ENCODE results near the gene SLF2.

Gene SLF2

DNA sequence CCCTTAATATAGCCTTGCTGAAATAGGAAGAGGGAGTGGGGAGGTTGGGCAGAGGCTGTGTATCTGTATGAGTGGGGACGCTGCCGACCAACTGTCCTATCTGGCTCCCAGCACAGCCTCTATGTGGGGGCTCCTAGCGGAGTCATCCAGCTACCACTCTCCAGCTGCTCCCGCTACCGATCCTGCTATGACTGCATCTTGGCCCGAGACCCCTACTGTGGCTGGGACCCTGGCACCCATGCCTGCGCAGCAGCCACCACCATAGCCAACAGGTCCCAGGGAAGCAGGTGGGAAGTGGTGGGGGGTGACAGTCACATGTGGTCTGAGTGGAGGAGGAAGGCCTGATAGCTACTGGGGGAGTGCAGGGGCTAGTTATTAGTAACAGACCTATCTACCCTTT, 67.9 kb downstream of the SLF2 start:
- no peak for DNase-seq (ENCODE audit: low read depth)

DNA sequence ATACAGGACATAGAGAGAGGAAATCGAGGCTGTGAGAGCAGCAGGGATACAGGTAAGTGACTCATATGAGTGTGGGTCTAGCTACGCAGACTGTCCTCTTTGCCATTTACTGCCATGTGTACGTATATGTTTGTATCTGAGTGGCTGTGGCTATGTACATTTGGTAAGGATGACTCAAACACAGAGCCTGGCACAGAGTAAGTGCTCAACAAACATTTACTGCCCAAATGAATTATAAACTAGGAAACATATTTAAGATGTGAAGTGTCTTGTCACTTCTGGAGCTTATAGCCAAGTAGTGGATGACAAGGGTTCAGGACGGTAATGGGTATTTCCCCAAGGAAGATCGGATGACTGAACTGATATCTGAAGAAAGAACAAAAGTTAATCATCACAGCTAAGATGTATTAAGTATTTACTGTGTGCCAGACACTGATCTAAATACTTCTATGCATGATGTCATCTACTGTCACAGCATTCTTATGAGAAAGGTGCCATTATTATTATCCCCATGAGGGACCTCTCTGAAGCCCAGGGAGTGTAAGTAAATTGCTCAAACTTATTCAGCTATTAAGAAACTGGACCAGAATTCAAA, 68.5 kb downstream of the SLF2 start:
- DNase-seq (ENCODE audit: low read depth), result no peak

DNA sequence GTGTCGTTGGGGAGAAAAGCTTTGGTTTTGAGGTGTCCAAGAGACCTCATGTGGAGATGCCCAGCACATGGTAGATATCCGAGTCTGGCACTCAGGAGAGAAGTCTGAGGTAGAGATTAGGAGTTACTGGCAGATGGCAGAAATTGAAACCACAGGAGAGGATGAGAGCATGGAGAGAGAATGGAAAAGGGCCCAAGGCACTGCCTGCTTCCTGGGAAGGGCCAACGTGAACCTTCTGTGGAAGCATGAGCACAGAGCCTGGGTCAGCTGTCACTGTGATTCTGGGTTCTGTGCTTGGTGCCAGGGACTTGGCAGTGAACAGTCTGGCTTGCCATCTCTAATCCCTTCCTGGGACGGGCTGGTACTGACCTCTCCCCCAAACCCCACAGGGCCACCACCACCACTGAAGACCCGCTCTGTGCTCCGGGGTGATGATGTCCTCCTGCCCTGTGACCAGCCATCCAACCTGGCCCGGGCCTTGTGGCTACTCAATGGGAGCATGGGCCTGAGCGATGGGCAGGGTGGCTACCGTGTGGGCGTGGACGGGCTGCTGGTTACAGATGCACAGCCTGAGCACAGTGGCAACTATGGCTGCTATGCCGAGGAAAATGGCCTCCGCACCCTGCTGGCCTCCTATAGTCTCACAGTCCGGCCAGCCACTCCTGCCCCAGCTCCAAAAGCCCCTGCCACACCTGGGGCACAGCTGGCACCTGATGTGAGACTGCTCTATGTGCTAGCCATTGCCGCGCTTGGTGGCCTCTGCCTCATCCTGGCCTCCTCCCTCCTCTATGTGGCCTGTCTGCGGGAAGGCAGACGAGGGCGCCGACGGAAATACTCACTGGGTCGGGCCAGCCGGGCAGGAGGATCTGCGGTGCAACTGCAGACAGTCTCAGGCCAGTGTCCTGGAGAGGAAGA, 70.4 kb downstream of the SLF2 start:
- DNase-seq (ENCODE audit: low read depth), result no peak

DNA sequence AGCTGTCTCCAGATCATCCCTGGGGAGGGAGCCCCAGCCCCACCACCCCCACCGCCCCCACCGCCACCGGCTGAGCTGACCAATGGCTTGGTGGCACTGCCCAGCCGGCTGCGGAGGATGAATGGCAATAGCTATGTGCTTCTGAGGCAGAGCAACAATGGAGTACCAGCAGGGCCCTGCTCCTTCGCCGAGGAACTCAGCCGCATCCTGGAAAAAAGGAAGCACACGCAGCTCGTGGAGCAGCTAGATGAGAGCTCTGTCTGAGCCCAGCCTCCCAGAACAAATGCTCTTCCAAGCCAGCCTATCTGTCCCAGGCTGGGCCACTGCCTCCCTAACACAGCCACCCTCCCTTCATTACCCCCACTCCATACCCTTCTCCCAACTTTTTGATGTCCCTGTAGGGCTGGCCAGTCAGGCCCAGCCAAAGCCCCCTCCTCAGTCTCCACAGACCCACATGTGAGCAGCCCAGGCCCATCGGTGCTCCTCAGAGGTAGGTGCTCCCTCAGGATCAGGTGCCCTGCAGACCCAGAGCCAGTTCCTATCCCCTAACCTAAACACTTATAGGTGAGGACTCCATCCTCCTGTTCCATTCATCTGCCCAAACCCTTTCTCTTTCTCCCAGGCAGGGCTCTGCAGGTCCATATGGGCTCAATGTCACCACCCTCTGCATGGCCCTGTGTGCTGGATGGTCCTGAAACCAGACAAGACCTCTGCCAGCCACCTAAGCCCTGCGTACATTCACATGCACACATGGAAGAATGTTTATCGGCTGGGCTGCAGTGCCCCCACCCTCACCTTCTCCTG, 71.3 kb downstream of the SLF2 start:
- no peak for DNase-seq (ENCODE audit: low read depth)

DNA sequence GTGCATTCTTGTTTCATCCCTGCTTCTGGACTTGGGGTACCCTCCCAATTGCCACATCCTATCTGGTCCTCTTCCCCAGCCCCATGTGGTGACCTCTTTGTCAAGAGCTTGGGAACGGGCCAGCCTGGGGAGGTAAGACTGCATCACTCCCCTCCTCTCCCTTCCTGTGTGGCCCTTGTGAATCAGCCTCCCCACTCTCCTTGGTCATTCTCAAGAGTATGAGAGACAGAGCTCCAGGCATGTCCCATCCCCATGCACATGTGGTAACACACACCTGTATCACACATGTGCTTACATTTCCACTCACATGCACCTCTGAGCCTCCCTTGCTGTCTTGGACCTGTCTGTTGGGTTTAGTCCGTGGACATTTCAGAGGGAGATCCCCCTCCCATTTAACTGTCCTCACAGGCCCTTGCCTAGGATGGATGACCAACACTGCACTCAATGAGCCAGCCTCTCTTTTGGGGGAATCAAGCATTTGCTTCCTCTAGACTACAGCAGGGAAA, 72.0 kb downstream of the SLF2 start:
- no peak for DNase-seq (ENCODE audit: low read depth)

DNA sequence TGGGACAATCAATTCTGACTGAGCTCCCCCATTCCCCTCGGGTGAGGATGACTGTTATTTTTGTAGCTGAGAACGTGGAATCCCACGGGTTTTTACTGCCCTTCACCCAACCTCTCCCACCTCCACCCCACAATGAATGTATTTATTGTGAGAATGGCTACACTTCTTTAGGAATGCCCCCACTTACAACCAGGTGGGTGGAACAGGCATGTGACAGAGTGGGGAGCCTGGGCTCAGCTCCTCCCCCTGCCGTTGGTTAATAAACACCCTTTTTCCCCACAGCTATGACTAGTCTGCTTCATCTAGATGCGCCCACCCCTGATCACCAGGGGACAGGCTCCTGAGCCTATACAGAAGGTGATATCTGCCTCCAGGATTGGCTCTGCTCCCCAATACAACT, 72.6 kb downstream of the SLF2 start:
- DNase-seq (ENCODE audit: low read depth), result no peak

DNA sequence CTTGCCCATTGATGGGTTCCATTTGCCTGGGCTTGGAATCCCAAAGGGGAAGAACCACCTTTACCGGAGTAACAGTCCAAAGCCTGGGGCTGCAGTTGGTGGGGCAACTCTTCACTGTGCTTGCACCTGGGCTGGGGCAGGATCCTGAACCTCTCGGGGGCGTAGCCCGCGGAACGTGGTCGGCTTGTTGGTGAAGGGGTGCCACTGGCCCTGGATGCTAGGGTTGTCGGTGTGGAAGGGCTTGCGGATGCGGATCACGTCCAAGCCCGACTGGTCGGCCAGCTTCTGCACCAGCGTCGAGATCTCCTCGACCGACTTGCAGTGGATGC, 73.8 kb downstream of the SLF2 start:
- no peak for DNase-seq (ENCODE audit: low read depth)

DNA sequence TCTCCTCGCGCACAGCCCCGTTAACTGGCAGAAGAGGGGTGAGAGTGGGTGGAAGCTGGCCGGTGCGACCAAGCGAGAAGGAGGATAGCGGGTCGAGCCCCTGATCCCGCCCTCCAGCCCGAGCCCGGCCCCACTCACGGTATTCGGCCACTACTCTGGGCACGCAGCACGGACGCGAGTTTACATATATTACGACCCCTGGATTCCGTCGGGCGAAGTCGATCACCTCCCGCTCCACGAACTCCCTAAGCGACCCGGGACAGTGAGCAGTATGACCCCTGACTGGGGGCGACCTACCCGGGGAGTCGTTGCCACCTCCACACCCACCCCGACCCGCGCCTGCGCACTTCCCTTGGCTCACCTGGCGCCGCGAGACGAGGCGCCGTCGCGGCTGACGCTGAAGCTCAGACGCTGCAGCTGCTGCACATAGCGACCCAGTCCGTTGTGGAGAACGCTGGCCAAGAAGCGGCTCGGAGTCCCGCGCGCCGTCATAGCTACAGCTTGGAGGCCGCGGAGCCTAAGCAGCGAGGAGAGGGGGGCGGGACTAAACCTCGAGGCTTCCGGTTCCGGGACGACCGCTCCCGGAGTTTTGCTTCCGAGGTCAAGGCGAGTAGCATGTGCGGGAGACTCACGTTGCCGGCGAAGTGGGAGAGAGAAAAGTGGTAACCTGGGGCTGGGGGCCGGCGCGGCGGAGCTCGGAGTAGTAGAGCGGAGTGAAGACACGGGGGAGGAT, 74.4 kb downstream of the SLF2 start, which contains the start of the genes MRPL43 and TWNK:
TSS of gene MRPL43 (minus strand) at position 546 of the 733 bp plus-strand sequence. CDS start at position 492, 54 bp downstream.
TSS of gene TWNK (plus strand) at position 592 of the 733 bp plus-strand sequence. CDS start 668 bp downstream, outside the sequence.
- peak; percentile 74 for DNase-seq (ENCODE audit: low read depth)

DNA sequence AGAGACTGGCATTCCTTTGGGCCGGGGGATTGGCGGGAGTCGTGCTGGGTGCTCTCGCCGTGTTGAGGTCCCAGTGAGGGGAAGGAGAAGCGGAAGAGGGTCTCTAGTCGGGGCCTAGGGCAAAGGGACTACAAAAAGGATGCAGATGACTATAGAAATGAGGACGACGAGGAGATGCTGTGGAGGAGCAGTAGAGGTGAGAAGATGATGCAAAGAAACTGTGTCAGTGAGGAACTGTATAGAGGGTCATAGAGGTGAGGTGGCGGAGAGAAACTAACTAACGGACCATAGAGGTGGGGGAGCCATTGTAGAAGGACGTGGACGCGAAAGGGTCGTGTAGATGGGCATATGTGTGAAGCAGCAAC, 74.9 kb downstream of the SLF2 start:
- no peak for DNase-seq (ENCODE audit: low read depth)

DNA sequence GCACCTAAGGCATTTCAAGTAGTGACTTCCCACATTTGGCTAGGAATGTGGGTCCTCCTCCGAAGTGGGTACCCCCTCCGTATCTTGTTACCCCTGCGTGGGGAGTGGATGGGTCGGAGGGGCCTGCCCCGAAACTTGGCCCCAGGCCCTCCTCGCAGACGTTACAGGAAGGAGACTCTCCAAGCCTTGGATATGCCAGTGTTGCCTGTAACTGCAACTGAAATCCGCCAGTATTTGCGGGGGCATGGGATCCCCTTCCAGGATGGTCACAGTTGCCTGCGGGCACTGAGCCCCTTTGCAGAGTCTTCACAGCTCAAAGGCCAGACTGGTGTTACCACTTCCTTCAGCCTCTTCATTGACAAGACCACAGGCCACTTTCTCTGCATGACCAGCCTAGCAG, 75.4 kb downstream of the SLF2 start:
- no peak for DNase-seq (ENCODE audit: low read depth)

DNA sequence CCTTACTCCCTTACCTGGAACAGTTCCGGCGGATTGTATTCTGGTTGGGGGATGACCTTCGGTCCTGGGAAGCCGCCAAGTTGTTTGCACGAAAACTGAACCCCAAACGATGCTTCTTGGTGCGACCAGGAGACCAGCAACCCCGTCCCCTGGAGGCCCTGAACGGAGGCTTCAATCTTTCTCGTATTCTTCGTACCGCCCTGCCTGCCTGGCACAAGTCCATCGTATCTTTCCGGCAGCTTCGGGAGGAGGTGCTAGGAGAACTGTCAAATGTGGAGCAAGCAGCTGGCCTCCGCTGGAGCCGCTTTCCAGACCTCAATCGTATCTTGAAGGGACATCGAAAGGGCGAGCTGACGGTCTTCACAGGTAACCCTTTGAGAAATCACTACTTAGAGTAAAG, 76.3 kb downstream of the SLF2 start:
- no peak for DNase-seq (ENCODE audit: low read depth)

DNA sequence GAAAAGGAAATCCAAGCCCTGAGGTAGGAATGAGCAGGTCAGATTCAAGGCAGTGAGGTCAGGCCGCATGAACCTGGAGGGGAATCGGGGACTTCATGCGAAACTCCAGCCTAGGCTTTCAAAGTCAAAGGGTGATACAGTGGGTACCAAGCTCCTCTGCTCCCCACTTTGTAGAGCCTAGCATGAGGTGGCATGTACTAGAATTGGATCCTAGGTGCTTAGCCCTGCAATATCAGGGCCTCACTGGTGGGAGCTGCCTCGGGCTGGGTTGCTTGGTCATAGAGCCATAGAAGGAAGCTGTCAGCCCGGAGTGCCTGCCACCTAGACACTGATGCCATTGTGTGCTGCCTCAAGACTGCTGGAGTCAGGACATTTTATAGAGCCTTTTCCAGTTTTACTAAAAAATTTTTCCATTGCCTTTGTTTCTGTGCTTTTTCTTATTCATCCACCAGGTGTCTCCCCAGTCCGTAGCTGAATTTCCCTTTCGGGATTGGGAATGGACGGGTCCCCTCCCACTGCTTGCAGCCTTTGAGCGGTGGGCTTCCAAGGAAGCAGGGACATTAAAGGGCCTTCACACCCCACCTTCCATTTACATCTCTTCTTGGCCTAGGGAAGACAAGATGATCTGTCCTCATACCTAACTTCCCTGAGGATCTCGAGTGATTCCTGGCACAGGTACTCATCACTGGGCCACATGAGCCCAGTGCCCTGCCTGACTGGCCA, 81.4 kb downstream of the SLF2 start:
- DNase-seq (ENCODE audit: low read depth), result no peak

DNA sequence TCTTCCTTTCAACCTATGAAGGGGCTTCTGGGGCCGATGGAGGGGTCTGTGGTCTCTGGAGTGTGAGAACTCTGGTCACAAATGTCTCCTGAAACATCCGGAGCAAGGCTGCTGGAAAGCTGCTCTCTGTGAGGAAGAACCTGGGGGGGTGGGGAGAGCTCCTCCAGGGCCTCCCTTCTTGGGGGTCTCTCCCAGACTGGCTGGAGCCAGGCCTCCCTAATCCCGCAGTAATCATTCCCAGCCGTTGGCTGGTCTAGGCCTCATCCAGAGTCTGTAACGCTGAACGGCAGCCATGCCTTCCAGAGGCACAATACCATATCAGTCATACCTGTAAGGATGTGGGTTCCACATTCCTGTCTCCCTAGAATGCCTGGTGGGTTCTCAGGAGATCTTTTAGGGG, 82.4 kb downstream of the SLF2 start:
- DNase-seq (ENCODE audit: low read depth), result no peak

DNA sequence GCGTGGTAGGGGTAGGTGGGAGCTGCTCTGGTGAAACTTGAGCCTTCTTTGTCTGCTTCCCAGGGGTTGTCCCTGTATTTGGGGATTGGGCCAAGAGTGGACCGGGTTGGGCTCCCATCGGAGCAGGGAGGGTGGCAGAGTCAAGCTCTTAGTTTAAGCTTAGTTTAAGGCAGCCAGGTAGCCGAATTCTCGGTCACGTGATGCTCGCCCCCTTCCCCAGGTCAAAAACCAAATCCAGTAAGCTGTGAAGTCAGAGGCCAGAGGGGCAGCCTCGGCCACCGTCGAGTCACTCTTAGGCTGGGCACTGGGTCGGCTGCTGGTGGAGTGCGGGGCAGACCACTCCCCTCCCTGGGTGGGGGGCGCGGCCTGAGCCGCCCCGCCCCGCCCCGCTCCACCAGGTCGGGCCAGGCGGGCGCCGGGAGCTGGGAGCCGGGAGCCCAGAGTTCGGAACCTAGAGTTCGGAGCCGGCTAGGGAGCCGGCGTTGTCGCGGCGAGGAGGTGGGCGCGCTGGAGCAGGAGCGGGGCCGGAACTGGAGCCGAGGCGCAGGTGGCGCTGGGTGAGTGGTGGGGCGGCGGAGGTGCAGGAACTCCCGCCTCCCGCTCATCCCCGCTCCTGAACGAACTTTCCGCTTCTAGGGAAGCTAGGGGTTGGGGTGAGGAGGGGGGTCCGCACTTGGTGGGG, 84.1 kb downstream of the SLF2 start:
- no peak for DNase-seq (ENCODE audit: low read depth)

DNA sequence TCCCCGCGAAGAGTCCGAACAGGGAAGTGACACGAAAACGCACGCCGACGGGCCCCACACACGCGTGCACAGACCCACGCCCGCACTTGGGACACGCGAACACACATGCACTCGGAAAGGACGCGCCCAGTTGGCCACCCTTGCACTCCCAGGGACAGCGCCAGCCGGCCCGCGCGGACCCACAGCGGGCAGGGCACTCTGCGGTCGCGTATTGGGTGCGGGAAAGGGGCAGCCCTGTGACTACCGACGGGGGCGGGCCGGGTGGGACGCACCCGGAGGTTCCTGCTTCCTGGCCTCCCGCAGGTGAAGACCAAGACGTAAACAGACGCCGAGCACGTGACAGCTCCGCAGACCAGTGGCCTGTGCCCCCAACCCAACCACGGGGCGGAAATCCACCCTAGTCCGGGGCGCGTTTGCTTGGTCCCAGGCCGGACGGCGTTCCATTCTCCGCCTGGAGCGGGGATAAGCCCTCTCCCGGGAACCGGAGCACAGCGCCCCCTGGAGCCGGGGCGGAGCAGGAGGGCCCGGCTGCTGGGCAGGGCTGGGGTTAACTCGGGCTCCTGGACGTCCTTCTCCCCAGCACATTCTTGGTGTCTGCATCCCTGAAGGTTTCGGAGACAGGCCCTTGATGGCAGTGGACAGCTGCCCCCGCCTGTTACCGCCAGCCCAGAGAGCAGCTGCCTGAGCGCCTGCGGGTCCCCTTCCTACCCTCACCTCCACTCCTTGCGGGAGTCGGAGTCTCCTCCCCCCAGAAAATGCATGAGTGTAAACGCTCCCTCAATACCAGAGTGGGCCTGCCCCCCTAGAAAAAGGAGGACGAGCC, 84.8 kb downstream of the SLF2 start:
- DNase-seq (ENCODE audit: low read depth), result peak; percentile 49

DNA sequence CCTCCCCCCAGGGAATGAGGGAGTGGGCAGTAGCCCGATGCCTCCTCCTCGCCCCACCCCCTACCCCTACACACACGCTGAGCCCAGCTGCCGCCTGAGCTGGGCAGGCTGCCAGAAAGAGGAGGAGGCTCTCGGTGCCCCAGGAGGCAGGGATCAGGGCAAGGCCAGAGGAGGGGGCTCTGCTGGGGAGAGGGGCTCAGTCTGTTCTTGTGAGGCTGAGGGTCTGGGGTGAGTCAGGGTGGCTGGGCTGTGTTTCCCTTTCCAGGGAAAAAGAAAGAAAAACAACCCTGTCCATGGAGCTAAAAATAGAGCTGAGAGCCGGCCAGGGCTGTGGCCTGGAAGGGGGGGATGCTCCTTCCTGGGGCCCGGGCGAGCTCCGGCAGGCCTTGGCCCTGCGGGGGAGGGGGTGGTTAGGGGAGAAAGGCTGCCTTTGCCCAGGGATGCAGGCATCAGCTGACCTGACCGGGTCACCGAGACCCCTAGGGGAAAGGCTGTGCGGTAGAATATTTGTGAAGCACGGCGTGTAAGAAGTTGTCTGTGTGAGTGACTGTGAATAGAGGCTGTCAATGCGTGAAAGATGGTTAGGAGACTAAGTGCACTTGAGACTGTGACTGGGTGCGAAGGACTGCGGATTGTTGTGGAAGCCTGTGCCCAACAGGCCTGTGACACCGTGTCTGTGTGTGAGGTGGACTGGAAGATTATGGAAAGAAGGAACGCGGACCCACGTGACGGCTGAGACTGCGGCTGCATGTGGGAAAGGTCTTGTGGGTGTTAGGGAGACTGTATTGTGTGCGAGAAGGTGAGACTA, 85.6 kb downstream of the SLF2 start:
- no peak for DNase-seq (ENCODE audit: low read depth)

DNA sequence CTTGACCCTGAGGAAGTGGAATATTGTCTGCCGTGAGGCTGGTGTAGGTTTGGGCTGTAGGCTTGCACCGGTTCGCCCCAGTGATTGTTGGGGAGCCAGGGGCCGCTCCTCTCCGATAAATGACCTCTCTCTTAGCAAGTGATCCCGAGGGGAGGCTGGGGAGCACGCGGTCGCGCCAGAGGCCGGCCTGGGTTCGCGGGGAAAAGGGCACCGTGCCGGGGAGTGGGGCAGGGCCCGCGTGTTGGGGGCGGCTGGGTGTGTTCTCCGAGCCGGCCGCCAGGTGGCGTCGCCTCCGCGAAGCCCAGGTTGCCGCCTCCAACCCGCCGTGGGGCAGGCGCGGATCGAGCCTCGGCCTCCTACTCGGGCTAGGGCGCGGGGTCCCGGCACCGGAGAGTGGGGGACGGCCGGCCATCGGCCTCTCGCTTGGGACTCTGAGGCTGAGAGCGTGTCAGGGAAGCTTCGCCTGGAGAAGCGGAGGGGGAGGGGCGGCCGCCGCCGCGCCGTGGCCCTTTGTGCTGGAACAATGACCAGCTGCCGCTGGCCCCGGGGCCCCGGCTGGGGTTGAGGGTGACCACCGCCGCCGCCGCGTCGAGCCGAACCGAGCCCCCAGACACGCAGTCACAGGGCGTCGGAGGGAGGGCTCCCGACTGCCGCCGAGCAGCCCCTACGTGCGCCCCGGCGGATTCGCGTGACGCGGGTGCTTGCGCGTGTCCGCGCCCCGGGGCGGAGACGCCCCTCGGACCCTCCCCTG, 86.4 kb downstream of the SLF2 start:
- DNase-seq (ENCODE audit: low read depth), result peak; percentile 56

DNA sequence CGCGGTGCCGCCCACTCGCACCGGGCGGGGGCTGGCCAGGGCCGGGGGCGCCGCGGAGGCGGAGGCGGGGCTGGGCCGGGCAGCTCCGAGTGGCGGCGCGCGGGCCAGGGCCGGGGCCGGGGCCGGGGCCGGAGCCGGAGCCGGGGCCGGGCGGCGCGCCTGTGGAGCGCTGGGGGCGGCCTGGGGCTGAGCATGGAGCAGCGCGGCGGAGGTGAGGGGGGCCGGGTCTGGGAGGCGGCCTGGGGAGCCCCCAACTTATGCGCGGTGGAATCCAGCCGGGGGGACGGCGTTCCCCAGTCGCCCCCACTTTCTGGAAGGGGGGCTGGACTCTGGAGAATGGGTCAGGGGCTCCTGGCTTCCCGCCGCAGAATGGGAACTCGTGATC, 87.0 kb downstream of the SLF2 start, which contains the start of gene LZTS2:
TSS of gene LZTS2 (plus strand) at position 67 of the 385 bp plus-strand sequence. CDS start 2,731 bp downstream, outside the sequence.
- DNase-seq (ENCODE audit: low read depth), result no peak
